ENCODE data around the gene ZBTB18.

DNA sequence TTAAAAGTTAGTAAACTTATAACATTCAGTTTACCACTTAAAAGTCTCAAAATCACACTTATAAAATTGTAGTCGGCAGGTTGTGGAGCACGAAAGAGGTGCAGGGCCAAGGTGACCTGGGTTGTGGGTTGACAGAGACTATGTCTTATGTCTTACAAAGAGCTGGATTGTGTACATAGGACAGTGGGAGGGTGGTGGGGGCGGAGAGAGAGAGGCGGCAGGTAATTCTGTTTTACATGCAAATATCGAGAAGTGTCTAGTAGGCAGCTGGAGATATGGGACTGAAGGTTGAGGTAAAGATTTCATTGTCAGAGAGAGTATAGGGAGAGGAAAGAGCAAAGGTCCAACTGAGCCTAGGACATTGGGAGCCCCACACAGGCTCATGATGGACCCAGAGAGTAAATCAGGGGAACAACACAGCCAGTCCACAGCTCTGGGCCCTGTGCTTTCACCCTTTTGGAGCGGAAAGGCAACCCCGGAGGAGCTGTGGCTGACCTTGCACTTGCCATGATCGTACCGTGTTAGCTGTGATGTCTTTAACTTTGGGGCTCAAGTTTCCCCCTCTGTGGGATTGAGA lies 28.1 kb upstream of the ZBTB18 start:
- TF ChIP-seq, protein P1, sequence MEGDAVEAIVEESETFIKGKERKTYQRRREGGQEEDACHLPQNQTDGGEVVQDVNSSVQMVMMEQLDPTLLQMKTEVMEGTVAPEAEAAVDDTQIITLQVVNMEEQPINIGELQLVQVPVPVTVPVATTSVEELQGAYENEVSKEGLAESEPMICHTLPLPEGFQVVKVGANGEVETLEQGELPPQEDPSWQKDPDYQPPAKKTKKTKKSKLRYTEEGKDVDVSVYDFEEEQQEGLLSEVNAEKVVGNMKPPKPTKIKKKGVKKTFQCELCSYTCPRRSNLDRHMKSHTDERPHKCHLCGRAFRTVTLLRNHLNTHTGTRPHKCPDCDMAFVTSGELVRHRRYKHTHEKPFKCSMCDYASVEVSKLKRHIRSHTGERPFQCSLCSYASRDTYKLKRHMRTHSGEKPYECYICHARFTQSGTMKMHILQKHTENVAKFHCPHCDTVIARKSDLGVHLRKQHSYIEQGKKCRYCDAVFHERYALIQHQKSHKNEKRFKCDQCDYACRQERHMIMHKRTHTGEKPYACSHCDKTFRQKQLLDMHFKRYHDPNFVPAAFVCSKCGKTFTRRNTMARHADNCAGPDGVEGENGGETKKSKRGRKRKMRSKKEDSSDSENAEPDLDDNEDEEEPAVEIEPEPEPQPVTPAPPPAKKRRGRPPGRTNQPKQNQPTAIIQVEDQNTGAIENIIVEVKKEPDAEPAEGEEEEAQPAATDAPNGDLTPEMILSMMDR (conservative IDR thresholded peaks at IDR 0.05 in 1 of 2, IDR thresholded peaks at IDR 0.05 in 1 of 2; ENCODE audit: extremely low read depth in 1 of 2, insufficient read depth in 1 of 2, low read depth in 1 of 2, low read length in 2 of 2): no peak
- no peak for TF ChIP-seq EZH2 (IDR thresholded peaks at IDR 0.05; ENCODE audit: borderline replicate concordance, low read length)

All from mammary epithelial cell (primary cell).